Measurements from ENCODE around the gene FTL. TPM values are rescaled to one million over a fixed set of nuclear protein-coding genes. Genes with fewer than 3 reads are reported as not detected.

FTL gene
- total RNA-seq, 1 donor from 2014 or later: 4,020 TPM

DNA sequence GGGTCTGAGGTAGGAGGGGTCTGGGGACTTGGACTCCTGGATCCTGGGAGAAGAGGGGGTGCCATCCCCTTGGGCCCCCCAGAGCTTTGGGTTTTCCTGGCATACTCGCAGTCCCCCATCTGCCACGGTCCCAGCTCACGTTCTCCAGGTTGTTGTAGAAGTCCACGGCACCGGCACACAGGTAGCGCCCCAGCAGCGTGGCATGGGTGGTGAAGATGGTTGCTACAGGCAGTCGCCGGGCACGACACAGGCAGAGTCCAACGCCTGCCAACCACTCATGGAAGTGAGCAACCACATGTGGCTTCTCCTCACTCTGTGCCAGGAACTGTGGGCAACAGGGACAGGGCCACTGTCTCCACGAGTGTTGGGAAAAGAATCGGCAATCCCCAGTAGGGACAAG is 20.6 kb downstream of the FTL start:
- no peak overlapping the region for H2AFZ ChIP-seq (ENCODE audit: low read depth, low read length)
- H3K4me3 ChIP-seq (ENCODE audit: insufficient read depth, low read depth, low read length): no peak overlapping the region
- H3K9me3 ChIP-seq (ENCODE audit: insufficient read depth, low read depth, low read length): no peaks in the 10 kb centered on the region
- peaks cover 6% of the 10 kb centered on the region for H3K4me1 Mint-ChIP-seq (ENCODE audit: low read depth, unreplicated experiment)
- peaks cover 16% of the 10 kb centered on the region for H3K36me3 ChIP-seq (ENCODE audit: insufficient read depth, low read length)
- no peak overlapping the region for H3K9ac ChIP-seq (ENCODE audit: low read length)
- H3K27me3 Mint-ChIP-seq (ENCODE audit: low read depth, unreplicated experiment): no peaks in the 10 kb centered on the region
- H3K36me3 Mint-ChIP-seq (ENCODE audit: low read depth, unreplicated experiment): peaks cover 27% of the 10 kb centered on the region
- no peaks in the 10 kb centered on the region for H3K27me3 ChIP-seq (ENCODE audit: insufficient read depth, low read length)
- H4K20me1 ChIP-seq (ENCODE audit: insufficient read depth, low read length): peaks cover 15% of the 10 kb centered on the region
- TF ChIP-seq CTCF (IDR thresholded peaks at IDR 0.05; ENCODE audit: insufficient read depth, low read depth, low read length) (no peak), EZH2 (IDR thresholded peaks at IDR 0.05; ENCODE audit: insufficient read depth, low read length) (no peak)
- H3K4me2 ChIP-seq (ENCODE audit: low read length): no peak overlapping the region
- DNase-seq (ENCODE audit: low read depth) (no peak), FAIRE-seq (no peak)
- no peak overlapping the region for H3K27ac ChIP-seq (ENCODE audit: low read depth, low read length)
- peaks cover 3% of the 10 kb centered on the region for H3K4me1 ChIP-seq (ENCODE audit: insufficient read depth, low read length)
- H3K9me3 Mint-ChIP-seq (ENCODE audit: unreplicated experiment): peaks cover 2% of the 10 kb centered on the region
- peaks cover 7% of the 10 kb centered on the region for H3K79me2 ChIP-seq (ENCODE audit: insufficient read depth, low read length)
- H3K27ac Mint-ChIP-seq (ENCODE audit: unreplicated experiment): no peak overlapping the region
- H3K4me3 Mint-ChIP-seq (ENCODE audit: unreplicated experiment): no peak overlapping the region

DNA sequence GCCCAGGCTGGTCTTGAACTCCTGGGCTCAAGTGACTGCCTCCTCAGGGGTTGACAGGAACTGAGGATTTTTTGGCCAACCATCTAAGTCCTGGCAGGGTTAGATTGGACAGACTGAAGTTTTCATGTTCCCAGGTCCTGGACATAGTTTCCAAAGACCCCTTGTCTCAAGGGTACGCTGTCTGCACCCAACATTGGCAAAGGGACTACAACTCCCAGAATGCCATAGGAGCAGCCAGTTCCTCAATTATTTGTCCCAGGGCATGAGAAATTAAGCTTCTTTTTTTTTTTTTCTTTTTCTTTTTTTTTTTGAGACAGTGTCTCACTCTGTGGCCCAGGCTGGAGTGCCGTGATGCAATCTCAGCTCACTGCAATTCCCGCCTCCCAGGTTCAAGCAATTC is 21.1 kb downstream of the FTL start:
- Histone ChIP-seq H3K79me2 (ENCODE audit: insufficient read depth, low read length) (peaks cover 12% of the 10 kb centered on the region), H3K4me1 (ENCODE audit: insufficient read depth, low read length) (peaks cover 4% of the 10 kb centered on the region), H3K9ac (ENCODE audit: low read length) (no peak overlapping the region), H3K27me3 (ENCODE audit: insufficient read depth, low read length) (no peaks in the 10 kb centered on the region), H3K9me3 (ENCODE audit: insufficient read depth, low read depth, low read length) (no peaks in the 10 kb centered on the region), H3K4me2 (ENCODE audit: low read length) (no peak overlapping the region), H3K36me3 (ENCODE audit: insufficient read depth, low read length) (peaks cover 16% of the 10 kb centered on the region), H3K4me3 (ENCODE audit: insufficient read depth, low read depth, low read length) (no peak overlapping the region), H3K27ac (ENCODE audit: low read depth, low read length) (no peak overlapping the region), H4K20me1 (ENCODE audit: insufficient read depth, low read length) (peaks cover 20% of the 10 kb centered on the region), H2AFZ (ENCODE audit: low read depth, low read length) (no peak overlapping the region)
- no peak overlapping the region for H3K4me3 Mint-ChIP-seq (ENCODE audit: unreplicated experiment)
- no peak for TF ChIP-seq EZH2 (IDR thresholded peaks at IDR 0.05; ENCODE audit: insufficient read depth, low read length)
- TF ChIP-seq CTCF (IDR thresholded peaks at IDR 0.05; ENCODE audit: insufficient read depth, low read depth, low read length): no peak
- FAIRE-seq: no peak
- peaks cover 25% of the 10 kb centered on the region for H3K36me3 Mint-ChIP-seq (ENCODE audit: low read depth, unreplicated experiment)
- H3K27ac Mint-ChIP-seq (ENCODE audit: unreplicated experiment): no peak overlapping the region
- DNase-seq (ENCODE audit: low read depth): no peak
- H3K9me3 Mint-ChIP-seq (ENCODE audit: unreplicated experiment): peaks cover 2% of the 10 kb centered on the region
- H3K4me1 Mint-ChIP-seq (ENCODE audit: low read depth, unreplicated experiment): peaks cover 11% of the 10 kb centered on the region
- no peaks in the 10 kb centered on the region for H3K27me3 Mint-ChIP-seq (ENCODE audit: low read depth, unreplicated experiment)

- Mint-ChIP-seq H3K4me1 (ENCODE audit: low read depth, unreplicated experiment) (peaks cover 14% of the 10 kb centered on the region), H3K27me3 (ENCODE audit: low read depth, unreplicated experiment) (no peaks in the 10 kb centered on the region), H3K27ac (ENCODE audit: unreplicated experiment) (no peak overlapping the region), H3K4me3 (ENCODE audit: unreplicated experiment) (peak overlapping the region; percentile 70), H3K9me3 (ENCODE audit: unreplicated experiment) (peaks cover 2% of the 10 kb centered on the region), H3K36me3 (ENCODE audit: low read depth, unreplicated experiment) (peaks cover 18% of the 10 kb centered on the region)
- no peaks in the 10 kb centered on the region for H3K9me3 ChIP-seq (ENCODE audit: insufficient read depth, low read depth, low read length)
- H3K4me2 ChIP-seq (ENCODE audit: low read length): no peak overlapping the region
- H3K27me3 ChIP-seq (ENCODE audit: insufficient read depth, low read length): no peaks in the 10 kb centered on the region
- no peak for DNase-seq (ENCODE audit: low read depth)
- peaks cover 23% of the 10 kb centered on the region for H3K79me2 ChIP-seq (ENCODE audit: insufficient read depth, low read length)
- H3K4me1 ChIP-seq (ENCODE audit: insufficient read depth, low read length): peaks cover 13% of the 10 kb centered on the region
- no peak overlapping the region for H3K9ac ChIP-seq (ENCODE audit: low read length)
- H2AFZ ChIP-seq (ENCODE audit: low read depth, low read length): no peak overlapping the region
- FAIRE-seq: no peak
- no peak overlapping the region for H3K27ac ChIP-seq (ENCODE audit: low read depth, low read length)
- H4K20me1 ChIP-seq (ENCODE audit: insufficient read depth, low read length): peaks cover 27% of the 10 kb centered on the region
- H3K36me3 ChIP-seq (ENCODE audit: insufficient read depth, low read length): peaks cover 14% of the 10 kb centered on the region
- TF ChIP-seq EZH2 (IDR thresholded peaks at IDR 0.05; ENCODE audit: insufficient read depth, low read length) (no peak), CTCF (IDR thresholded peaks at IDR 0.05; ENCODE audit: insufficient read depth, low read depth, low read length) (no peak)
- H3K4me3 ChIP-seq (ENCODE audit: insufficient read depth, low read depth, low read length): no peak overlapping the region
These were observed 22.2 kb downstream of the FTL start for GRCh38 chr19:48987323-48987722.
